B cell (primary cell): ENCODE measurements around the gene IARS1. TPM values are rescaled to one million over a fixed set of nuclear protein-coding genes. Genes with fewer than 3 reads are reported as not detected.

ENCODE experiments used
- ATAC-seq: fragments of 200-7000 bp; cut with Tn5 transposase; one replicate; pipeline ENCODE4 v1.10.0; 2021; ENCODE audit warnings: low read depth, mild to moderate bottlenecking, moderate number of reproducible peaks, moderate library complexity
- CTCF ChIA-PET: fragments of 350-600 bp; sonication (Branson Sonifier 250); formaldehyde crosslinking; loops from one replicate; lab custom pipeline; 2021; ENCODE audit warnings: antibody characterized with exemption, inconsistent platforms; lab: Charles Lee
- POLR2A ChIA-PET: fragments of 350-600 bp; sonication (Branson Sonifier 250); formaldehyde crosslinking; loops from one replicate; lab custom pipeline; 2021; ENCODE audit warnings: antibody characterized with exemption; lab: Charles Lee
- DNase-seq: peaks from one replicate; pipeline ENCODE4 v3.0.0; 2013
- H2AFZ ChIP-seq: 2 replicates; pipeline ENCODE4 v1.6.1; 2012; ENCODE audit warnings: mild to moderate bottlenecking, low read depth, low read length; ENCODE audit not compliant: insufficient read depth, poor library complexity, severe bottlenecking
- H3K27ac ChIP-seq, 2 donors: 1 replicate in 1 of 2; 2 replicates in 1 of 2; pipeline ENCODE4 v1.5.1; 2012 to 2013; ENCODE audit warnings: low read length in 2 of 2, mild to moderate bottlenecking in 2 of 2, moderate library complexity in 1 of 2
- H3K27me3 ChIP-seq, 4 experiments: fragments of 200-600 bp in 1 of 4; sonication (generic) in 1 of 4; replicated peaks in 1 of 4; 1 replicate in 2 of 4; 2 replicates in 2 of 4; pipeline versions ENCODE4 v1.6.1 to v1.7.0; 2013 to 2016; ENCODE audit warnings: low read length in 3 of 4, mild to moderate bottlenecking in 2 of 4, mixed read lengths in 1 of 4, moderate library complexity in 1 of 4; ENCODE audit not compliant: insufficient read depth in 4 of 4, control insufficient read depth in 3 of 4; ENCODE audit errors: control extremely low read depth in 1 of 4
- H3K36me3 ChIP-seq, 2 experiments: replicated peaks in 1 of 2; 1 replicate in 1 of 2; 2 replicates in 1 of 2; pipeline versions ENCODE4 v1.6.1 to v1.7.1; 2013; ENCODE audit warnings: low read length in 1 of 2; ENCODE audit not compliant: insufficient read depth in 2 of 2, control insufficient read depth in 1 of 2; ENCODE audit errors: control extremely low read depth in 1 of 2, extremely low read depth in 1 of 2
- H3K4me1 ChIP-seq, 2 donors: fragments of 200-600 bp in 1 of 2; sonication (generic) in 1 of 2; 1 replicate in 1 of 2; 2 replicates in 1 of 2; pipeline versions ENCODE4 v1.5.1 to v1.6.1; 2013 to 2017; ENCODE audit warnings: low read length in 2 of 2; ENCODE audit not compliant: control insufficient read depth in 2 of 2, insufficient read depth in 2 of 2
- H3K4me2 ChIP-seq: replicated peaks from 2 replicates; pipeline ENCODE3; 2012; ENCODE audit warnings: mild to moderate bottlenecking, low read depth, low read length; ENCODE audit not compliant: poor library complexity, severe bottlenecking
- H3K4me3 ChIP-seq, 5 experiments: fragments of 200-600 bp in 1 of 5; sonication (generic) in 1 of 5; 1 replicate in 3 of 5; 2 replicates in 2 of 5; pipeline versions ENCODE4 v1.5.1 to v1.7.0; 2011 to 2016; ENCODE audit warnings: low read length in 4 of 5, mild to moderate bottlenecking in 4 of 5, low read depth in 2 of 5, control low read depth in 1 of 5, moderate library complexity in 1 of 5; ENCODE audit not compliant: insufficient read depth in 1 of 5; ENCODE audit errors: control extremely low read depth in 1 of 5, extremely low read depth in 1 of 5
- H3K79me2 ChIP-seq: fragments of 200-600 bp; sonication (generic); one replicate; pipeline ENCODE4 v1.6.0; 2016; ENCODE audit warnings: low read length; ENCODE audit not compliant: control insufficient read depth, insufficient read depth
- H3K9ac ChIP-seq: fragments of 200-600 bp; sonication (generic); 2 replicates; pipeline ENCODE4 v1.6.1; 2017; ENCODE audit warnings: mild to moderate bottlenecking, low read length, moderate library complexity
- H3K9me3 ChIP-seq, 3 donors: one replicate each; pipeline versions ENCODE4 v1.6.1 to v1.7.1; 2013; ENCODE audit warnings: low read length in 2 of 3; ENCODE audit not compliant: control insufficient read depth in 2 of 3, insufficient read depth in 1 of 3; ENCODE audit errors: control extremely low read depth in 1 of 3
- H4K20me1 ChIP-seq: 2 replicates; pipeline ENCODE4 v1.6.0; 2012; ENCODE audit warnings: mild to moderate bottlenecking, low read length; ENCODE audit not compliant: insufficient read depth, control insufficient read depth, poor library complexity, severe bottlenecking
- H3K27ac Mint-ChIP-seq: one replicate; pipeline ENCODE4 v1.8.0; 2021; ENCODE audit warnings: mixed read lengths
- H3K27me3 Mint-ChIP-seq: one replicate; pipeline ENCODE4 v1.8.0; 2021; ENCODE audit warnings: mixed read lengths
- H3K4me1 Mint-ChIP-seq: one replicate; pipeline ENCODE4 v1.8.0; 2021; ENCODE audit warnings: mixed read lengths
- H3K4me3 Mint-ChIP-seq: one replicate; pipeline ENCODE4 v1.8.0; 2021; ENCODE audit warnings: mixed read lengths
- H3K9me3 Mint-ChIP-seq: one replicate; pipeline ENCODE4 v1.8.0; 2022; ENCODE audit warnings: mixed read lengths; ENCODE audit not compliant: insufficient read depth
- CTCF ChIP-seq: fragments of 200-600 bp; IDR thresholded peaks from one replicate; pipeline ENCODE4 v1.8.0; 2022; ENCODE audit warnings: antibody characterized with exemption, mild to moderate bottlenecking
- EZH2 ChIP-seq: IDR thresholded peaks from 2 replicates; pipeline ENCODE4 v1.6.1; 2012; ENCODE audit warnings: borderline replicate concordance, low read depth, mild to moderate bottlenecking, moderate library complexity, low read length; ENCODE audit not compliant: insufficient read depth, poor library complexity, severe bottlenecking
- WGBS: methylation state at CpG from one replicate; pipeline ENCODE4 v1.1.5; 2013; ENCODE audit warnings: missing lambda C conversion rate; ENCODE audit not compliant: insufficient coverage; 5-methylcytosine and 5-hydroxymethylcytosine counted together
- intact Hi-C: fragments of 100-400 bp; cut with micrococcal nuclease; formaldehyde crosslinking; loops from one replicate; pipeline ENCODE4 v1.10.0; 2022
- polyA plus RNA-seq: library from polyadenylated mRNA; depleted of rRNA; stranded (reverse); fragments of >200 nt; gene quantifications from 2 replicates; pipeline ENCODE4 v1.2.3, GENCODE V29; 2012
- total RNA-seq, 2 donors: library from RNA; stranded (reverse); fragments of 120-200 nt in 1 of 2; gene quantifications; 1 replicate in 1 of 2; 2 replicates in 1 of 2; pipeline versions ENCODE4 v1.2.3 to v1.2.4, GENCODE V29; 2013 to 2022

IARS1 gene
- total and polyA plus RNA-seq, 2 donors (not counting 1 experiment from before 2014, with no cell fraction given), result 31.6 to 82.8 TPM

GRCh38 chr9:92297611-92298010, 4.1 kb upstream of the IARS1 start:
- TF ChIP-seq CTCF (no peak), EZH2 (no peak)
- Mint-ChIP-seq H3K27ac (peak overlapping the region; percentile 70), H3K4me3 (peak overlapping the region; percentile 42), H3K4me1 (peaks cover 60% of the 10 kb centered on the region), H3K27me3 (no peaks in the 10 kb centered on the region), H3K9me3 (no peaks in the 10 kb centered on the region)
- DNase-seq, result no peak
- Histone ChIP-seq H3K27ac (peak overlapping the region; percentile 13 to 64), H4K20me1 (no peaks in the 10 kb centered on the region), H2AFZ (peak overlapping the region; percentile 27), H3K79me2 (peaks cover 16% of the 10 kb centered on the region), H3K9me3 (no peaks in the 10 kb centered on the region), H3K9ac (no peak overlapping the region), H3K36me3 (peaks cover 5 to 43% of the 10 kb centered on the region in 2 experiments), H3K27me3 (no peaks in the 10 kb centered on the region), H3K4me2 (peak overlapping the region; percentile 33), H3K4me3 (peak overlapping the region in 1 of 5 experiments; percentile 2), H3K4me1 (peaks cover 33% of the 10 kb centered on the region in 2 donors)
- ChIA-PET POLR2A (no interaction called here), CTCF (no interaction called here)
- intact Hi-C loops, result loop anchor here (2.0 kb wide), 1 partner anchor 367 kb away; no protein-coding TSS in a partner anchor
- ATAC-seq, result no peak
- WGBS, result 100% methylated on average over 1 of the region's 3 CpGs

GRCh38 chr9:92295827-92296258, 2.3 kb upstream of the IARS1 start:
- CTCF ChIA-PET, result no interaction called here
- DNase-seq, result no peak
- Histone ChIP-seq H3K4me2 (no peak overlapping the region), H3K36me3 (peaks cover 0 to 33% of the 10 kb centered on the region in 2 experiments), H3K9ac (no peak overlapping the region), H3K79me2 (peaks cover 30% of the 10 kb centered on the region), H3K4me3 (no peak overlapping the region), H4K20me1 (no peaks in the 10 kb centered on the region), H3K27ac (no peak overlapping the region), H2AFZ (no peak overlapping the region), H3K9me3 (no peaks in the 10 kb centered on the region), H3K27me3 (no peaks in the 10 kb centered on the region), H3K4me1 (peaks cover 39 to 43% of the 10 kb centered on the region in 2 donors)
- H3K4me3 Mint-ChIP-seq, result no peak overlapping the region
- POLR2A ChIA-PET, result no interaction called here
- H3K9me3 Mint-ChIP-seq, result no peaks in the 10 kb centered on the region
- ATAC-seq, result no peak
- WGBS, result 17% methylated on average over 2 of the region's 4 CpGs
- H3K4me1 Mint-ChIP-seq, result peaks cover 70% of the 10 kb centered on the region
- TF ChIP-seq CTCF (no peak), EZH2 (no peak)
- H3K27ac Mint-ChIP-seq, result peak overlapping the region; percentile 54
- intact Hi-C loops, result no loop called here
- no peaks in the 10 kb centered on the region for H3K27me3 Mint-ChIP-seq
